ENCODE results near the gene PRRC2A. TPM values are rescaled to one million over a fixed set of nuclear protein-coding genes. Genes with fewer than 3 reads are reported as not detected.

Gene PRRC2A
- total RNA-seq, 6 experiments from 2014 or later: 216 to 259 (median 231) TPM

DNA sequence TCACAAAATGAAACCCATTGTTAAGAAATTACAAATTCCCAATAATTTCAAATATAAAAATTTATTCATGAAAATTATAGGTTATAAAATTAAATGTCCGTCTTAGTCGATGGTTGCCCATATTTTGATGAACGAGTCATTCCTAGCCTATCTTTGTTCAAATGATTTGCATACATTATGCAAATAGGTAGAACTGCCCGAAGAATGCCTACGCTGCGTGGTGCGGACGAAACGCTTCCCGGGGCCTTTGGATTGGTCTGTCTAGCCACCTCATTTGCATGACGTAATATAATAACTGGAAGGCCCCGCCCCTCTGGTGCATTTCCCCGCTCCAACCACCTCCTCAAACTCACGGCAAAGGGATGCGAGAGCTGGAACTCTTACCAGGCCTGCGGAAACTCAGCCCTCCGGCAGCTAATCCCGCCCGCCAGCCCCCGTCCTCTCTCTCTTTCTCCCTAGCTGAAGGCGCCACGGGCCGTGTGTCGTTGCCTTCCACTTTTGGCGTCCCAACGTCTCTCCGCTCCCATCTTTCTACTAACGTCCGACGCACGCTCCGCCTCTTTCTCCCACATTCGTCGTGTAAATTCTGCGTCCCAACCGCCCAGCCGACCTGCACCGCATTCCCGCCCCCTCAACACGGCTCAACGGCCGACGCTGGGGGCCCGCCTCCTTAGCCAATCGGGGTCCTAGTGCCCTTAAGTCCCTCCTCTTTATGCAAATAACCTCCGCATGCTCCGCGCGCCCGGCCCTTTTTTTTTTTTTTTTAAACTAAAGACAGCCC is 520 bp upstream of the PRRC2A start:
- TF ChIP-seq, protein P1, sequence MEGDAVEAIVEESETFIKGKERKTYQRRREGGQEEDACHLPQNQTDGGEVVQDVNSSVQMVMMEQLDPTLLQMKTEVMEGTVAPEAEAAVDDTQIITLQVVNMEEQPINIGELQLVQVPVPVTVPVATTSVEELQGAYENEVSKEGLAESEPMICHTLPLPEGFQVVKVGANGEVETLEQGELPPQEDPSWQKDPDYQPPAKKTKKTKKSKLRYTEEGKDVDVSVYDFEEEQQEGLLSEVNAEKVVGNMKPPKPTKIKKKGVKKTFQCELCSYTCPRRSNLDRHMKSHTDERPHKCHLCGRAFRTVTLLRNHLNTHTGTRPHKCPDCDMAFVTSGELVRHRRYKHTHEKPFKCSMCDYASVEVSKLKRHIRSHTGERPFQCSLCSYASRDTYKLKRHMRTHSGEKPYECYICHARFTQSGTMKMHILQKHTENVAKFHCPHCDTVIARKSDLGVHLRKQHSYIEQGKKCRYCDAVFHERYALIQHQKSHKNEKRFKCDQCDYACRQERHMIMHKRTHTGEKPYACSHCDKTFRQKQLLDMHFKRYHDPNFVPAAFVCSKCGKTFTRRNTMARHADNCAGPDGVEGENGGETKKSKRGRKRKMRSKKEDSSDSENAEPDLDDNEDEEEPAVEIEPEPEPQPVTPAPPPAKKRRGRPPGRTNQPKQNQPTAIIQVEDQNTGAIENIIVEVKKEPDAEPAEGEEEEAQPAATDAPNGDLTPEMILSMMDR (IDR thresholded peaks at IDR 0.05): no peak
- DNase-seq: peak; percentile 98
- Mint-ChIP-seq H3K36me3 (ENCODE audit: low read depth) (peaks cover 31% of the 10 kb centered on the region), H3K9me3 (no peaks in the 10 kb centered on the region), H3K27me3 (ENCODE audit: insufficient read depth) (peaks cover 4% of the 10 kb centered on the region), H3K27ac (peak overlapping the region; percentile 100), H3K4me3 (peak overlapping the region; percentile 97), H3K4me1 (ENCODE audit: low read depth) (peaks cover 21% of the 10 kb centered on the region)

GRCh38 chr6:31621320-31621939 is 915 bp downstream of the PRRC2A start:
- Mint-ChIP-seq H3K36me3 (ENCODE audit: low read depth) (peaks cover 42% of the 10 kb centered on the region), H3K4me1 (ENCODE audit: low read depth) (peaks cover 21% of the 10 kb centered on the region), H3K4me3 (peak overlapping the region; percentile 97), H3K9me3 (no peaks in the 10 kb centered on the region), H3K27ac (peak overlapping the region; percentile 94), H3K27me3 (ENCODE audit: insufficient read depth) (peaks cover 3% of the 10 kb centered on the region; the same call in 1 of the 2 replicates)
- no peak for DNase-seq
- TF ChIP-seq, protein P1 (IDR thresholded peaks at IDR 0.05): no peak

DNA sequence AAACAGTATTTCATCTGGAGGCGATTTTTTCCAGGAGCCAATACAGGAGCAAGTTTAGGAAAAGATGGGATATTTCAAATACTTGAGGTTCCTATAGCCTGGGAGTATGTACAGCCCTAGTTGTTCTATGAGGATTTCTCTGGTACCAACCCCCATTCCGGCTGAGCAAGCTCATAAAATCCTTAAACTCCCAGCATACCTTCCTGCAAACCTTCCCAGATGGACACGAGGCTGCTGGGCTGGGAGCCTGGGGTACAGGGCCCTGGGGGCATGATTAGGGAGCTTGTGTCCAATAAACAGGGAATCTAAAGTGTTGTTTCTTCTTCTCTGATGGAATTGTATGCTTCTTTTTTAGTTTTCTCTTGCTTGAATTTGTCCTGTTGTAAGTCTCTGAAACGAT is 1.5 kb downstream of the PRRC2A start:
- H3K4me1 Mint-ChIP-seq (ENCODE audit: low read depth): peaks cover 21% of the 10 kb centered on the region
- H3K36me3 Mint-ChIP-seq (ENCODE audit: low read depth): peaks cover 46% of the 10 kb centered on the region
- no peaks in the 10 kb centered on the region for H3K9me3 Mint-ChIP-seq
- peak overlapping the region; percentile 97 for H3K4me3 Mint-ChIP-seq
- H3K27me3 Mint-ChIP-seq (ENCODE audit: insufficient read depth): peaks cover 3% of the 10 kb centered on the region; the same call in 1 of the 2 replicates
- peak; percentile 42 for DNase-seq
- TF ChIP-seq, protein P1 (IDR thresholded peaks at IDR 0.05): no peak
- H3K27ac Mint-ChIP-seq: peak overlapping the region; percentile 94

GRCh38 chr6:31622684-31623091 is 2.2 kb downstream of the PRRC2A start:
- Mint-ChIP-seq H3K36me3 (ENCODE audit: low read depth) (peaks cover 53% of the 10 kb centered on the region), H3K27me3 (ENCODE audit: insufficient read depth) (peaks cover 3% of the 10 kb centered on the region; the same call in 1 of the 2 replicates), H3K4me3 (peak overlapping the region; percentile 97), H3K4me1 (ENCODE audit: low read depth) (peaks cover 21% of the 10 kb centered on the region), H3K27ac (peak overlapping the region; percentile 94), H3K9me3 (no peaks in the 10 kb centered on the region)
- TF ChIP-seq, protein P1 (IDR thresholded peaks at IDR 0.05): no peak
- no peak for DNase-seq

DNA sequence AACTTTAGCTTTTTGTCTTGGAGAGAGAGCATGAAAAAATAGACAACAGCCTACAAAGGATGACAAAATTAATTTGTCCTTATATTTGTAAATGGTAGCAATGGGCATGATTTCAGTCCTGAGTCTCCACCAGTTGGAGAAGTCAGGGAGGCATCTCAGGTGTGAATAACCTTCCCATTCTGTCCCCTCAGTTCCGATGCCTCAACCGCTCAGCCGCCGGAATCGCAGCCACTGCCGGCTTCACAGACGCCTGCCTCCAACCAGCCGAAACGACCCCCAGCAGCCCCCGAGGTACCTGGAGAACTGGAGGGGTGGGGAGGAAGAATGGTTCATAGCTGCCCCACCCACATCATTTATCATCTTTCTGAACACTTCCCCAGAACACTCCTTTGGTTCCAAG is 3.6 kb downstream of the PRRC2A start:
- Mint-ChIP-seq H3K27me3 (ENCODE audit: insufficient read depth) (peaks cover 7% of the 10 kb centered on the region), H3K36me3 (ENCODE audit: low read depth) (peaks cover 62% of the 10 kb centered on the region), H3K9me3 (no peaks in the 10 kb centered on the region), H3K4me1 (ENCODE audit: low read depth) (peaks cover 21% of the 10 kb centered on the region), H3K27ac (no peak overlapping the region), H3K4me3 (no peak overlapping the region)
- TF ChIP-seq, protein P1 (IDR thresholded peaks at IDR 0.05): no peak
- no peak for DNase-seq
